ENCODE data around the gene PREX1. TPM values are rescaled to one million over a fixed set of nuclear protein-coding genes. Genes with fewer than 3 reads are reported as not detected.

The PREX1 gene
- total RNA-seq, 3 donors from 2014 or later: 53.1 to 84.2 (median 65.1) TPM

DNA sequence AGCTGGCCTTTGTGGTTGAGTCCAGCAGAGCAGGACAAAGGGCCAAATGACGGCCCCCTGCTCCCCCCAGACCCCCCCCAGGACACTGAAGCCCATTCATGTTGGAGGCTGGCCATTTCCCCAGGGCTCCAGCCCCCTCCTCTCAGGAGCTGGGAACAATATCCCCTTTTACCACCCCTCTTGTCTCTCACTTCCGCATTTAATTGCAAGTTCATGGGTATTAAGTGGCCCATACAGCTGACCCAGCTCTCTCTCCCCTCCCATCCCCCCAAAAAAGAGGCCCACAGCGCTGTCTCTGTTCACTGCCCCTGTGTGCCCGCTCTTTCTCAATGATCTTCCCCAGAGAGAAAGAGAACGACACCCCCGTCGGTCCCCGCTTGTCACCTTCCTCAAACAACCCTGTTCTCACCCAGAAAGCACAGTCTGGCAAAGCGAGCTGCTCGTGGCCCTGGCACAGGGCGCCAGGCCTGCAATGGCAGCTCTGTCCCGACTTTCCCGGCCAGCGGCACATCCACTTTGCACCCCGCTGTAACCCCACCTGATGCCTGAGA lies 30.4 kb downstream of the PREX1 start:
- H3K27me3 ChIP-seq: no peaks in the 10 kb centered on the region
- H3K36me3 ChIP-seq: no peaks in the 10 kb centered on the region
- H3K9me3 ChIP-seq: no peaks in the 10 kb centered on the region
- H3K4me1 ChIP-seq: no peaks in the 10 kb centered on the region
- H3K27ac ChIP-seq: no peak overlapping the region
- H3K4me3 ChIP-seq: no peak overlapping the region
- intact Hi-C loops (cut with DNase I; ENCODE audit: low total_unique reads): no loop called here
- no peak for DNase-seq (ENCODE audit: low spot score in 2 of 2)
- TF ChIP-seq CTCF (IDR thresholded peaks at IDR 0.05): no peak
- TF ChIP-seq POLR2A (IDR thresholded peaks at IDR 0.05): no peak
- TF ChIP-seq POLR2AphosphoS5 (IDR thresholded peaks at IDR 0.05): no peak

DNA sequence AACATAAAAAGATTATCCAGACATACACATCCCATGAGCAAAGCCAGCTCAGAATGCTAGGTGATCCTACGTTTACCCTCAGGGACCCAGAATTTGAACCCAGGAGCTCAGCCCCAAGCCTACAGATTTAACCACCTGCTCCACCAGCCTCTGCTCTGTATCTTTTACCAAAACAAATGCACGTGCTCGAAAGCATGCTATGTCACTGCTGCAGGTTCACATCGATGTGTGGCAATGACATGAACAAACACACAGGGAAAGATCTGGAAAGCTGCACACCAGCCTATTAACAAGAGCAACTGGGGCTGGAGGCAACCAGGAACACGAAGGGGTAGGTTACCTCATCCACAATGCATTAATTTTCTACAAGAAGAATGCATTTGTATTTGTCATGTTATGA lies 32.1 kb downstream of the PREX1 start:
- peaks cover 0 to 5% of the 10 kb centered on the region in 2 donors for H3K4me1 ChIP-seq
- no peak for DNase-seq (ENCODE audit: low spot score in 2 of 2)
- TF ChIP-seq POLR2AphosphoS5 (IDR thresholded peaks at IDR 0.05) (no peak), POLR2A (IDR thresholded peaks at IDR 0.05) (no peak), CTCF (IDR thresholded peaks at IDR 0.05) (no peak)

DNA sequence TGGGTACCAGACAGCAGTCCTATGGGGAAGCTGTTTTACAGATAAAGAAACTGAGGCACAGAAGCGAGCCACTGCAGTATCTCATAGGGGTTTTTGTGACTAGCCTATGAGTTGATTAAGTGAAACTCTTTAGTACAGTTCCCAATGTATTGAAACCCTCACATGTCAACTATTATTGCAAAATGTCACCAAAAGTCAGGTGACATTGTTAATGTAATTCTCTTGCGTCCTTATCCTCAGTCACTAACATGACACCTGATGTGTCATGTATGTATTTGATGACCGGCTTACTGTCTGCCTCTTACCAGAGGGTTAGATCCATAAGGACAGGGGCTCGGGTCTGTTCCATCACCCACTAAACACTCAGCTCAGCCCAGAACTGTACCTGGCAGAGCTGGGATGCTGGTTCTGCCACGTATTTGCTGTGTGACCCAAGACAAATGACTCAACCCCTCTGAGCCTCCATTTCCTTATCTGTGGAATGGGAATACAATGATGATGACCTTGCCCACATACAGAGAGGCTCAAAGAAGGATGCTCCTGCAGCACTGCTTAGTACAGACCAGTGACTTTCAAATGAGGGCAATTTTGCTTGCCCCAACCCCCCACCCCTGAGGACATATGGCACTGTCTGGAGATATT lies 32.9 kb downstream of the PREX1 start:
- no peak for DNase-seq (ENCODE audit: low spot score in 2 of 2)
- Histone ChIP-seq H3K9me3 (no peaks in the 10 kb centered on the region), H3K27ac (no peak overlapping the region), H3K4me3 (no peak overlapping the region), H3K27me3 (no peaks in the 10 kb centered on the region), H3K36me3 (no peaks in the 10 kb centered on the region), H3K4me1 (peaks cover 0 to 7% of the 10 kb centered on the region in 2 donors)
- intact Hi-C loops (cut with DNase I; ENCODE audit: low total_unique reads): no loop called here
- no peak for TF ChIP-seq POLR2A (IDR thresholded peaks at IDR 0.05)
- no peak for TF ChIP-seq POLR2AphosphoS5 (IDR thresholded peaks at IDR 0.05)
- no peak for TF ChIP-seq CTCF (IDR thresholded peaks at IDR 0.05)

More for the DNA sequence above, 32.1 kb downstream of the PREX1 start:
- Histone ChIP-seq H3K9me3 (no peaks in the 10 kb centered on the region), H3K36me3 (no peaks in the 10 kb centered on the region), H3K4me3 (no peak overlapping the region), H3K27me3 (no peaks in the 10 kb centered on the region), H3K27ac (no peak overlapping the region)
- intact Hi-C loops (cut with DNase I; ENCODE audit: low total_unique reads): no loop called here

DNA sequence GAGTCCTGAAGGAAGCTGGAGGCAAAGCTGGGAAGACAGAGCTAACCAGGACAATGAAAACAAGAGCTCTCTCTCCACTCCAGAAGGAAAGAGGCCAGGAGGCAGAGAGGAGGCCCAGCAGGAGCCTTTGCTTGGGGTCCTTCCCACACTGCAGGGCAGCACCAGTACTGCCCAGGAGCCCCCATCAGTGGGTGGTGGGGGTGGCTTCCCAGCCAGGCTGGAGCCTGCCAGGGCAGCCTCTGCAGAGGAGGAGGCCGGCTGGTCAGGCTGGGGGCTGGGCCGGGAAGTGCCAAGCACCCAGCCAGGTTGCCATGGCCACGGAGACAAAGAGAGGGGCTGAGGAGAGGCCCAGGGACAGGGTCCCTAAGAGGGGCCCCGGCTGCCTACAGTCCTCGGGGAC lies 33.4 kb downstream of the PREX1 start:
- TF ChIP-seq POLR2A (IDR thresholded peaks at IDR 0.05) (no peak), CTCF (IDR thresholded peaks at IDR 0.05) (no peak), POLR2AphosphoS5 (IDR thresholded peaks at IDR 0.05) (no peak)
- intact Hi-C loops (cut with DNase I; ENCODE audit: low total_unique reads): no loop called here
- no peaks in the 10 kb centered on the region for H3K9me3 ChIP-seq
- no peaks in the 10 kb centered on the region for H3K27me3 ChIP-seq
- no peaks in the 10 kb centered on the region for H3K36me3 ChIP-seq
- no peak overlapping the region for H3K27ac ChIP-seq
- DNase-seq (ENCODE audit: low spot score in 2 of 2): no peak
- H3K4me1 ChIP-seq: peaks cover 0 to 7% of the 10 kb centered on the region in 2 donors
- no peak overlapping the region for H3K4me3 ChIP-seq

DNA sequence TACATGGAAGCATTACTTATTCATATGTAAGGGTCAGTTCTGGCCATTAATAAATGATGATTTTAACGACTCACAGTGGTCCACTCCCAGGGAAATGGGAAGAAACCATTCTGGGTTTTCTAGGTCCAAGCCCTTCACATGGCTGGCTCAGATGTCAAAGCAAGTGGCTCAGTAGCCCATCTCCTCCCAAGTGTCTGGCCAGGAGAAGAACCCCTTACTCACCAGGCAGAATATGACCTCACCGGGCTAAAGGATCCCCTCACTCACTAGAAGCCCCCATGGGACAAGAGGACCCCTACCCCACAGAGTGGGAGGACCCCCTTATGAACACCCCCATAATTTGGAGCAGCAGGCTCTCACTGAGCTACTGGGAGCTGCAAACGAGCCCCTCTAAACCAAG lies 34.0 kb downstream of the PREX1 start:
- Histone ChIP-seq H3K27me3 (no peaks in the 10 kb centered on the region), H3K4me3 (no peak overlapping the region), H3K36me3 (no peaks in the 10 kb centered on the region), H3K4me1 (peaks cover 0 to 7% of the 10 kb centered on the region in 2 donors), H3K9me3 (no peaks in the 10 kb centered on the region), H3K27ac (no peak overlapping the region)
- no peak for DNase-seq (ENCODE audit: low spot score in 2 of 2)
- intact Hi-C loops (cut with DNase I; ENCODE audit: low total_unique reads): no loop called here
- no peak for TF ChIP-seq POLR2AphosphoS5 (IDR thresholded peaks at IDR 0.05)
- no peak for TF ChIP-seq CTCF (IDR thresholded peaks at IDR 0.05)
